ENCODE results near the gene TGFBR3.

The TGFBR3 gene

GRCh38 chr1:91851130-91852010 is 34.6 kb downstream of the TGFBR3 start (continued):
- TF ChIP-seq ZNF2 (tag by site-specific recombination; IDR thresholded peaks at IDR 0.05) (no peak), GLIS2 (tag by site-specific recombination; IDR thresholded peaks at IDR 0.05) (no peak), ZBTB48 (tag by site-specific recombination; IDR thresholded peaks at IDR 0.05) (no peak), ZNF580 (tag by site-specific recombination; IDR thresholded peaks at IDR 0.05) (peak; percentile 85), ZIC2 (tag by site-specific recombination; IDR thresholded peaks at IDR 0.05) (0 out of 2 replicates have a peak, but pooled peaks have one; percentile 16), ZNF175 (tag by site-specific recombination; IDR thresholded peaks at IDR 0.05) (no peak), ZNF518A (tag by site-specific recombination; conservative IDR thresholded peaks at IDR 0.05; ENCODE audit: low read depth) (no peak; the same call in 1 of the 2 replicates), GLI2 (tag by site-specific recombination; IDR thresholded peaks at IDR 0.05; ENCODE audit: borderline replicate concordance, low read depth) (peak; percentile 76; the same call in 1 of the 2 replicates), ZNF335 (tag by site-specific recombination; conservative IDR thresholded peaks at IDR 0.05) (peak; percentile 90), YY2 (tag by site-specific recombination; IDR thresholded peaks at IDR 0.05) (no peak), ZNF362 (tag by site-specific recombination; IDR thresholded peaks at IDR 0.05) (no peak), ZNF394 (tag by site-specific recombination; IDR thresholded peaks at IDR 0.05; ENCODE audit: borderline replicate concordance) (peak; percentile 40; the same call in 1 of the 2 replicates), ZNF112 (tag by site-specific recombination; IDR thresholded peaks at IDR 0.05) (no peak), PBX3 (CRISPR knock-in tag; IDR thresholded peaks at IDR 0.05) (no peak), ZNF544 (tag by site-specific recombination; IDR thresholded peaks at IDR 0.05) (no peak), ZBTB7A (tag by site-specific recombination; IDR thresholded peaks at IDR 0.05; ENCODE audit: low read depth) (no peak), ZNF560 (tag by site-specific recombination; IDR thresholded peaks at IDR 0.05; ENCODE audit: borderline replicate concordance) (no peak), SP3 (tag by site-specific recombination; IDR thresholded peaks at IDR 0.05) (no peak), ZNF692 (tag by site-specific recombination; IDR thresholded peaks at IDR 0.05) (peak; percentile 72), ZBTB49 (tag by site-specific recombination; IDR thresholded peaks at IDR 0.05; ENCODE audit: low read depth) (no peak), ZXDB (tag by site-specific recombination; IDR thresholded peaks at IDR 0.05) (peak; percentile 90), ZNF776 (tag by site-specific recombination; IDR thresholded peaks at IDR 0.05; ENCODE audit: borderline replicate concordance) (no peak), ZNF302 (tag by site-specific recombination; IDR thresholded peaks at IDR 0.05; ENCODE audit: low read depth) (no peak), ZNF501 (tag by site-specific recombination; IDR thresholded peaks at IDR 0.05) (peak; percentile 66; the same call in 1 of the 2 replicates), ZNF701 (tag by site-specific recombination; IDR thresholded peaks at IDR 0.05) (no peak), ZNF792 (tag by site-specific recombination; IDR thresholded peaks at IDR 0.05) (no peak), ZNF239 (tag by site-specific recombination; IDR thresholded peaks at IDR 0.05) (no peak), ZNF24 (tag by site-specific recombination; IDR thresholded peaks at IDR 0.05) (peak; percentile 72; the same call in 1 of the 2 replicates)
